Stimulated activated CD8-positive, alpha-beta memory T cell treated with anti-CD3 and anti-CD28 coated beads, Interleukin-7, amount 100 ng/mL, for 48 hours (primary cell): Measurements from ENCODE around the gene ZNF516.

Source experiments
- DNase-seq, 2 donors: peaks; one replicate each; pipeline ENCODE4 v3.0.0-alpha.2; 2020; ENCODE audit warnings: low read depth in 1 of 2; ENCODE audit errors: extremely low read depth in 1 of 2

Gene ZNF516

GRCh38 chr18:76442413-76443171 is 52.5 kb downstream of the ZNF516 start:
- no peak for DNase-seq

GRCh38 chr18:76441668-76442412 is 53.2 kb downstream of the ZNF516 start:
- no peak for DNase-seq

GRCh38 chr18:76441002-76441667 is 53.9 kb downstream of the ZNF516 start:
- no peak for DNase-seq

GRCh38 chr18:76437910-76438309 is 57.1 kb downstream of the ZNF516 start:
- no peak for DNase-seq

- no peak for DNase-seq
Observed at GRCh38 chr18:76437011-76437410, 58.0 kb downstream of the ZNF516 start.

GRCh38 chr18:76436342-76436741 is 58.7 kb downstream of the ZNF516 start:
- no peak for DNase-seq

GRCh38 chr18:76435316-76435989 is 59.6 kb downstream of the ZNF516 start:
- no peak for DNase-seq

- no peak for DNase-seq
Observed at GRCh38 chr18:76434452-76434851, 60.6 kb downstream of the ZNF516 start.

GRCh38 chr18:76433788-76434187 is 61.3 kb downstream of the ZNF516 start:
- DNase-seq: no peak

GRCh38 chr18:76432970-76433767 is 61.9 kb downstream of the ZNF516 start:
- no peak for DNase-seq

- no peak for DNase-seq
Observed at GRCh38 chr18:76432274-76432755, 62.7 kb downstream of the ZNF516 start.

- no peak for DNase-seq
Observed at GRCh38 chr18:76431437-76432273, 63.4 kb downstream of the ZNF516 start.

GRCh38 chr18:76430636-76431035 is 64.4 kb downstream of the ZNF516 start:
- no peak for DNase-seq

GRCh38 chr18:76429262-76430126 is 65.5 kb downstream of the ZNF516 start:
- DNase-seq: no peak

GRCh38 chr18:76428396-76429261 is 66.4 kb downstream of the ZNF516 start:
- no peak for DNase-seq

- DNase-seq: no peak
Observed at GRCh38 chr18:76426737-76427305, 68.2 kb downstream of the ZNF516 start.
